ENCODE data around the gene PKP3. TPM values are rescaled to one million over a fixed set of nuclear protein-coding genes. Genes with fewer than 3 reads are reported as not detected.

The PKP3 gene
- total and polyA plus RNA-seq, 9 of the 15 experiments (the other 6 are each of a cell fraction or from before 2014, with no cell fraction given): 0.11 to 110 (median 30.7) TPM

DNA sequence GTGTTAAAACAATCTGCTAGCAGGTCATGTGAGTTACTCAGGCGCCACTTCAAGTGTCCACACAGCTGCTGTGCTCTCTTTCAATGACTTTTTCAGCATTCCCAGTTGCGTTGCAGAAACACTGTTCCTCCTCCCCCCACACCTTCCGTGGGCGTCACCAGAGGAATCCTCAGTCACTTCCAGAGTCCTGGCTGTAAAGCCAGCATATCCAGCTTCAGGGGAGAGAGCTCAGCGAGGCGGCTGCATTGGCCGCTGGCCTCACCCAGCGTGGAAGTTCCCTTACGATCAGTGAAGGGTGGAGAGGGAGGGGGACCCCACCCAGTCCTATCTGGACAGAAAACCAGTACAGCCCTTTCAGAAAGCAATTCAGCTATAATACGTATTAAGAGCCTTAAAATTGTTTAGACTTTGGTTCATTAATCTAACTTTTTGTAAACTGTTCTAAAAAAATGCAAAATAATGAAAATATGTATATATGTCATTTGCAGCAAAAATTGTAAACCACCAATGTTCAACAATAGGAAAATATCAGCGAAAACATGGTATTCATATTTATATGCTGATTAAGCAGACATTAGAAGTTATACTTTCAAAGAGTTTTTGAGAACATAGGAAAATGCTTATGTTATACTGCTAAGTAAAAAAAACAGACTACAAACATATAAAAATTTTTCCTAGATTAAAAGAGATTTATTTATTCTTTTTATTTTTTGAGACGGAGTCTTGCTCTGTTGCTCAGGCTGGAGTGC, 50.6 kb downstream of the PKP3 start (continued):
- TF ChIP-seq, protein P1, sequence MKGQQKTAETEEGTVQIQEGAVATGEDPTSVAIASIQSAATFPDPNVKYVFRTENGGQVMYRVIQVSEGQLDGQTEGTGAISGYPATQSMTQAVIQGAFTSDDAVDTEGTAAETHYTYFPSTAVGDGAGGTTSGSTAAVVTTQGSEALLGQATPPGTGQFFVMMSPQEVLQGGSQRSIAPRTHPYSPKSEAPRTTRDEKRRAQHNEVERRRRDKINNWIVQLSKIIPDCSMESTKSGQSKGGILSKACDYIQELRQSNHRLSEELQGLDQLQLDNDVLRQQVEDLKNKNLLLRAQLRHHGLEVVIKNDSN (CRISPR knock-in tag; IDR thresholded peaks at IDR 0.05): no peak
- TF ChIP-seq KLF13 (tag; IDR thresholded peaks at IDR 0.05; ENCODE audit: borderline replicate concordance, low read depth): no peak
- TF ChIP-seq, protein P2, sequence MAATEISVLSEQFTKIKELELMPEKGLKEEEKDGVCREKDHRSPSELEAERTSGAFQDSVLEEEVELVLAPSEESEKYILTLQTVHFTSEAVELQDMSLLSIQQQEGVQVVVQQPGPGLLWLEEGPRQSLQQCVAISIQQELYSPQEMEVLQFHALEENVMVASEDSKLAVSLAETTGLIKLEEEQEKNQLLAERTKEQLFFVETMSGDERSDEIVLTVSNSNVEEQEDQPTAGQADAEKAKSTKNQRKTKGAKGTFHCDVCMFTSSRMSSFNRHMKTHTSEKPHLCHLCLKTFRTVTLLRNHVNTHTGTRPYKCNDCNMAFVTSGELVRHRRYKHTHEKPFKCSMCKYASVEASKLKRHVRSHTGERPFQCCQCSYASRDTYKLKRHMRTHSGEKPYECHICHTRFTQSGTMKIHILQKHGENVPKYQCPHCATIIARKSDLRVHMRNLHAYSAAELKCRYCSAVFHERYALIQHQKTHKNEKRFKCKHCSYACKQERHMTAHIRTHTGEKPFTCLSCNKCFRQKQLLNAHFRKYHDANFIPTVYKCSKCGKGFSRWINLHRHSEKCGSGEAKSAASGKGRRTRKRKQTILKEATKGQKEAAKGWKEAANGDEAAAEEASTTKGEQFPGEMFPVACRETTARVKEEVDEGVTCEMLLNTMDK (IDR thresholded peaks at IDR 0.05; ENCODE audit: borderline replicate concordance, insufficient read depth, low read depth, low read length, poor library complexity, severe bottlenecking): no peak
- no peak for TF ChIP-seq TCF7L2 (IDR thresholded peaks at IDR 0.05; ENCODE audit: low read depth, low read length)
- TF ChIP-seq, protein P3, sequence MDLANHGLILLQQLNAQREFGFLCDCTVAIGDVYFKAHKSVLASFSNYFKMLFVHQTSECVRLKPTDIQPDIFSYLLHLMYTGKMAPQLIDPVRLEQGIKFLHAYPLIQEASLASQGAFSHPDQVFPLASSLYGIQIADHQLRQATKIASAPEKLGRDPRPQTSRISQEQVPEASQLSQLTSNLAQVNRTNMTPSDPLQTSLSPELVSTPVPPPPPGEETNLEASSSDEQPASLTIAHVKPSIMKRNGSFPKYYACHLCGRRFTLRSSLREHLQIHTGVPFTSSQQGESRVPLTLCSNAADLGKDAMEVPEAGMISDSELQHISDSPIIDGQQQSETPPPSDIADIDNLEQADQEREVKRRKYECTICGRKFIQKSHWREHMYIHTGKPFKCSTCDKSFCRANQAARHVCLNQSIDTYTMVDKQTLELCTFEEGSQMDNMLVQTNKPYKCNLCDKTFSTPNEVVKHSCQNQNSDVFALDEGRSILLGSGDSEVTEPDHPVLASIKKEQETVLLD (IDR thresholded peaks at IDR 0.05): no peak
- TF ChIP-seq RAD51 (IDR thresholded peaks at IDR 0.05; ENCODE audit: borderline replicate concordance, low read depth): 0 out of 2 replicates have a peak, but pooled peaks have one; percentile 9
- TF ChIP-seq ARNT (IDR thresholded peaks at IDR 0.05): 0 out of 4 replicates have a peak, but pooled peaks of 1 of the 2 experiments have one; percentile 21
- TF ChIP-seq HSF4 (CRISPR knock-in tag; IDR thresholded peaks at IDR 0.05; ENCODE audit: borderline replicate concordance): no peak
- TF ChIP-seq, protein P4, sequence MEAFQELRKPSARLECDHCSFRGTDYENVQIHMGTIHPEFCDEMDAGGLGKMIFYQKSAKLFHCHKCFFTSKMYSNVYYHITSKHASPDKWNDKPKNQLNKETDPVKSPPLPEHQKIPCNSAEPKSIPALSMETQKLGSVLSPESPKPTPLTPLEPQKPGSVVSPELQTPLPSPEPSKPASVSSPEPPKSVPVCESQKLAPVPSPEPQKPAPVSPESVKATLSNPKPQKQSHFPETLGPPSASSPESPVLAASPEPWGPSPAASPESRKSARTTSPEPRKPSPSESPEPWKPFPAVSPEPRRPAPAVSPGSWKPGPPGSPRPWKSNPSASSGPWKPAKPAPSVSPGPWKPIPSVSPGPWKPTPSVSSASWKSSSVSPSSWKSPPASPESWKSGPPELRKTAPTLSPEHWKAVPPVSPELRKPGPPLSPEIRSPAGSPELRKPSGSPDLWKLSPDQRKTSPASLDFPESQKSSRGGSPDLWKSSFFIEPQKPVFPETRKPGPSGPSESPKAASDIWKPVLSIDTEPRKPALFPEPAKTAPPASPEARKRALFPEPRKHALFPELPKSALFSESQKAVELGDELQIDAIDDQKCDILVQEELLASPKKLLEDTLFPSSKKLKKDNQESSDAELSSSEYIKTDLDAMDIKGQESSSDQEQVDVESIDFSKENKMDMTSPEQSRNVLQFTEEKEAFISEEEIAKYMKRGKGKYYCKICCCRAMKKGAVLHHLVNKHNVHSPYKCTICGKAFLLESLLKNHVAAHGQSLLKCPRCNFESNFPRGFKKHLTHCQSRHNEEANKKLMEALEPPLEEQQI (IDR thresholded peaks at IDR 0.05): no peak

Data from K562 (cell line).